OCI-LY7 (cell line): ENCODE data around the gene IMPACT. TPM values are rescaled to one million over a fixed set of nuclear protein-coding genes. Genes with fewer than 3 reads are reported as not detected.

Experiments used
- BruUV-seq: library from RNA; stranded (reverse); fragments of 400-500 nt; replicated peaks from 2 replicates; lab custom pipeline; 2021; lab: Mats Ljungman, UMichigan
- CTCF ChIA-PET: fragments of 300-600 bp; sonication (Branson Sonifier 250); formaldehyde crosslinking; loops from one replicate; lab custom pipeline; 2022; ENCODE audit warnings: antibody characterized with exemption; ENCODE audit not compliant: unreplicated experiment; lab: Charles Lee
- POLR2A ChIA-PET: fragments of 300-600 bp; sonication (Branson Sonifier 250); formaldehyde crosslinking; loops from one replicate; lab custom pipeline; 2022; ENCODE audit warnings: antibody characterized with exemption; lab: Charles Lee
- DNase-seq: peaks from one replicate; pipeline ENCODE4 v3.0.0-alpha.2; 2015; ENCODE audit warnings: low spot score
- H2AFZ ChIP-seq: fragments of 200-600 bp; sonication (generic), shearing (Covaris generic); 2 replicates; pipeline ENCODE4 v1.6.1; 2014; ENCODE audit warnings: mild to moderate bottlenecking, antibody characterized with exemption, low read length, moderate library complexity
- H3K27ac ChIP-seq: fragments of 200-600 bp; sonication (generic); 2 replicates; pipeline ENCODE4 v1.5.1; 2014; ENCODE audit warnings: mixed run types, low read depth, mild to moderate bottlenecking, moderate library complexity, low read length, inconsistent platforms; ENCODE audit not compliant: poor library complexity, severe bottlenecking
- H3K36me3 ChIP-seq: fragments of 200-600 bp; sonication (generic); 2 replicates; pipeline ENCODE4 v1.6.1; 2014; ENCODE audit warnings: mild to moderate bottlenecking, antibody characterized with exemption, low read length, moderate library complexity, mixed read lengths; ENCODE audit not compliant: insufficient read depth
- H3K4me1 ChIP-seq: fragments of 200-600 bp; sonication (generic); 2 replicates; pipeline ENCODE4 v1.5.1; 2014; ENCODE audit warnings: mild to moderate bottlenecking, low read length; ENCODE audit not compliant: insufficient read depth, poor library complexity, severe bottlenecking
- H3K4me2 ChIP-seq: fragments of 200-600 bp; sonication (generic); 2 replicates; pipeline ENCODE4 v1.6.1; 2014; ENCODE audit warnings: mild to moderate bottlenecking, low read length
- H3K4me3 ChIP-seq: fragments of 200-600 bp; sonication (generic); 2 replicates; pipeline ENCODE4 v1.5.1; 2014; ENCODE audit warnings: mild to moderate bottlenecking, low read depth, low read length; ENCODE audit not compliant: poor library complexity, severe bottlenecking
- H3K79me2 ChIP-seq: fragments of 200-600 bp; sonication (generic); 2 replicates; pipeline ENCODE4 v1.6.1; 2016; ENCODE audit warnings: low read depth, mild to moderate bottlenecking, low read length, moderate library complexity, mixed read lengths; ENCODE audit not compliant: insufficient read depth
- H3K9me2 ChIP-seq: fragments of 200-600 bp; sonication (generic); 2 replicates; pipeline ENCODE4 v1.6.1; 2016; ENCODE audit warnings: mild to moderate bottlenecking, low read length, mixed read lengths; ENCODE audit not compliant: insufficient read depth
- H3K9me3 ChIP-seq: fragments of 200-600 bp; sonication (generic); 2 replicates; pipeline ENCODE4 v1.6.1; 2014; ENCODE audit warnings: mild to moderate bottlenecking, mixed run types, low read length, mixed read lengths
- H4K20me1 ChIP-seq: fragments of 200-600 bp; sonication (generic); 2 replicates; pipeline ENCODE4 v1.6.1; 2014; ENCODE audit warnings: mild to moderate bottlenecking, antibody characterized with exemption, low read length, moderate library complexity, mixed read lengths; ENCODE audit not compliant: insufficient read depth
- EZH2phosphoT487 ChIP-seq: fragments of 200-600 bp; sonication (generic); IDR thresholded peaks from 2 replicates; pipeline ENCODE4 v1.6.1; 2018; ENCODE audit warnings: low read depth, borderline replicate concordance, mild to moderate bottlenecking, mixed run types, antibody characterized with exemption, low read length, moderate library complexity, mixed read lengths
- intact Hi-C: fragments of 100-400 bp; cut with micrococcal nuclease; formaldehyde crosslinking; loops from one replicate; pipeline ENCODE4 v1.10.0; 2022; ENCODE audit not compliant: unreplicated experiment
- total RNA-seq, 2 experiments: library from RNA; depleted of rRNA in 1 of 2; stranded (reverse); fragments of >200 nt in 1 of 2; shearing (Covaris generic) in 1 of 2; gene quantifications; 2 replicates each; pipeline ENCODE4 v1.2.3, GENCODE V29; 2014 to 2022
- TF ChIP-seq, protein P1 (sequence below): fragments of 200-600 bp; sonication (generic); conservative IDR thresholded peaks from 2 replicates; pipeline ENCODE4 v1.5.1; 2014; ENCODE audit warnings: mild to moderate bottlenecking, antibody characterized with exemption, low read length, moderate library complexity, mixed read lengths

The IMPACT gene
- total RNA-seq, 2 experiments from 2014 or later, result not detected

DNA sequence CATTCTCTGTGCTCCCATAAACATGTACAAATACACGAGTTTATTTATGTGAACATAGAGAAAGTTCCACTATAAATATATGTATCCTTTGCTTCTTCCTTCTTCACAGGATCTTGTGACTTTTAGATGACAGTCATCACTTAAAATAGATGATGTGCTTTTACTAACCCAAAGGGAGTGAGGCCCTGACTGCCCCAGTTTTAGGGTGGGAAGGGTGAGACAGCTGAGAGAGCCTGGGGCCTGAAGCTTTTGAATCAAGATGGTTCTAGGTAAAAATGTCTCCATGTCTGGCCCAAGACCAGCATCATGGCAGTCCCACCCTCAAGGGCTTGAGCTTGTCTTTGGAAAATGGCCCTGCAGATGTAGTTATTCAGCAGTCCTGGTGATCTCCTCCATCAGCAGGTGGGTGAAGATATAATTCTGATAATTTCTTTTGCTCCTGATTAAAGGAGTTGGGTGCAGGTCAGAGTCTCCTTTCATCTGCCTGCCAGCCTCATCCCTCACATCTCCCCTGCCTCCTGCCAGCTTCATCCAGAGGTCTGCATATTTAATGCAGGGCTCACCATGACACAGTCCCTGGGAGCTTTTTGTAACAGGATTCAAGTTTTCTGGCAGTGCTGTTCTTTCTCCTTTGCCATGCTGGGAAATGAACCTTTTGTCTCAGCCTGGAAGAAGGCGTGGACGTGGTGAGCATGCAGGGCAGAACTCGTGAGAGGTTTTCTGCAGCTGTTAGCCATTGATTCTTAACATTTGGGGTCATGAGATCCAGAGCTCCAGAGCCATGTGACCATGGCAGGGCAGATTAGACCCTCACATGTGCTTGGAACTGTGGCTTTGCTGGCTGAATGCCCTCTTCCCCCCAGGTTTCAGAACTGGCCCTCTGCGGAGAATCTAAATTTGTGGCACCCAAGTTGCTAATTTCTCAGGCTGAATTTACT, 36.6 kb downstream of the IMPACT start:
- Histone ChIP-seq H3K79me2 (no peaks in the 10 kb centered on the region), H3K27ac (no peak overlapping the region), H3K4me2 (no peak overlapping the region), H4K20me1 (no peaks in the 10 kb centered on the region), H3K9me2 (no peaks in the 10 kb centered on the region), H2AFZ (no peak overlapping the region), H3K9me3 (no peaks in the 10 kb centered on the region), H3K4me1 (no peaks in the 10 kb centered on the region), H3K4me3 (no peak overlapping the region), H3K36me3 (no peaks in the 10 kb centered on the region)
- intact Hi-C loops, result no loop called here
- TF ChIP-seq EZH2phosphoT487, result no peak
- TF ChIP-seq, protein P1, sequence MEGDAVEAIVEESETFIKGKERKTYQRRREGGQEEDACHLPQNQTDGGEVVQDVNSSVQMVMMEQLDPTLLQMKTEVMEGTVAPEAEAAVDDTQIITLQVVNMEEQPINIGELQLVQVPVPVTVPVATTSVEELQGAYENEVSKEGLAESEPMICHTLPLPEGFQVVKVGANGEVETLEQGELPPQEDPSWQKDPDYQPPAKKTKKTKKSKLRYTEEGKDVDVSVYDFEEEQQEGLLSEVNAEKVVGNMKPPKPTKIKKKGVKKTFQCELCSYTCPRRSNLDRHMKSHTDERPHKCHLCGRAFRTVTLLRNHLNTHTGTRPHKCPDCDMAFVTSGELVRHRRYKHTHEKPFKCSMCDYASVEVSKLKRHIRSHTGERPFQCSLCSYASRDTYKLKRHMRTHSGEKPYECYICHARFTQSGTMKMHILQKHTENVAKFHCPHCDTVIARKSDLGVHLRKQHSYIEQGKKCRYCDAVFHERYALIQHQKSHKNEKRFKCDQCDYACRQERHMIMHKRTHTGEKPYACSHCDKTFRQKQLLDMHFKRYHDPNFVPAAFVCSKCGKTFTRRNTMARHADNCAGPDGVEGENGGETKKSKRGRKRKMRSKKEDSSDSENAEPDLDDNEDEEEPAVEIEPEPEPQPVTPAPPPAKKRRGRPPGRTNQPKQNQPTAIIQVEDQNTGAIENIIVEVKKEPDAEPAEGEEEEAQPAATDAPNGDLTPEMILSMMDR, result no peak
- no TSS peak for BruUV-seq
- no peak for DNase-seq
- ChIA-PET CTCF (no interaction called here), POLR2A (interaction anchor here (0.6 kb wide), 1 partner anchor 72 kb away, joined by 3 read pairs; no protein-coding TSS in a partner anchor)

DNA sequence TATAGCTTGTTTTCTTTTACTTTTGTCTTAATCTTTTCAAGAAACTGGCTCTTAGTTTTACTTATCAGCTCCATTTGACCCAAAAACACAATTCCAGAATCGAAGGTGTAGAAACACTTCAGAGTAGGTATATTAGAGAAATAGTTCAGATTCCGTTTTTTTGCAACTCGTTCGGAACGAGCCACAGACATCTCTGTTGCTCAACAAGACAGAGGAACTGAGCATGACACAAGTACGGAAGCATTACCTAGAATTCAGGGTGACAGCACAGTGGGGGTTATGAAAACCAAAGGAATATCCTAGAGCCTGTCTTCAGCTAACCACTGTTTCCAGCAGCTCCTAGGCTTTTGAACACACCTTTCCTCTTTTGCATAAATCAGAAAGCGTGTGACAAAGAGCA, 39.0 kb downstream of the IMPACT start:
- TF ChIP-seq, protein P1, result no peak
- TF ChIP-seq EZH2phosphoT487, result no peak
- Histone ChIP-seq H2AFZ (no peak overlapping the region), H3K79me2 (no peaks in the 10 kb centered on the region), H4K20me1 (no peaks in the 10 kb centered on the region), H3K4me3 (no peak overlapping the region), H3K9me2 (no peaks in the 10 kb centered on the region), H3K27ac (no peak overlapping the region), H3K36me3 (no peaks in the 10 kb centered on the region), H3K4me2 (no peak overlapping the region), H3K4me1 (no peaks in the 10 kb centered on the region), H3K9me3 (no peaks in the 10 kb centered on the region)
- intact Hi-C loops, result no loop called here
- CTCF ChIA-PET, result no interaction called here
- no TSS peak for BruUV-seq
- POLR2A ChIA-PET, result no interaction called here
- no peak for DNase-seq

DNA sequence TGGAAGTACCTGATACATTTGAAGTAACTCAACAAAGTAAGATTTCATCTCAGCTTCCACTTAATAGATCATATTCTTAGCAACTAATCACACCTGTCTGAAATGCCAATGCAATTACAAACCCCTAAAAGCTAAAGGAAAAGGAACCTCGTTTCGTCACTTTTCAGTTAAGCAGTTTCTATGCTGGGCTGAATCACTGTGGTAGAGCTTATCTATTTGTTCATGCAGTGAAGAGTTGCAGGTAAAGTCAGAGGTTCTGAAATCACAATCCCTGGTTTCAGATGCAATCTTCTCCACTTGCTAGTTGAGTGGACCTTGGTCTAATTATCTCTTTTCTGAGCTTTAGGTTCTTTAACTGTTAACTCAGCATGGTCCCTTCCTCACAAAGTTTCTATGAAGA, 40.3 kb downstream of the IMPACT start:
- ChIA-PET POLR2A (no interaction called here), CTCF (interaction anchor here (0.6 kb wide), 1 partner anchor 22 kb away, joined by 3 read pairs; no protein-coding TSS in a partner anchor)
- Histone ChIP-seq H3K9me3 (no peaks in the 10 kb centered on the region), H2AFZ (no peak overlapping the region), H4K20me1 (no peaks in the 10 kb centered on the region), H3K9me2 (no peaks in the 10 kb centered on the region), H3K79me2 (no peaks in the 10 kb centered on the region), H3K4me2 (no peak overlapping the region), H3K36me3 (no peaks in the 10 kb centered on the region), H3K4me1 (no peaks in the 10 kb centered on the region), H3K4me3 (no peak overlapping the region), H3K27ac (no peak overlapping the region)
- BruUV-seq, result no TSS peak
- intact Hi-C loops, result no loop called here
- TF ChIP-seq EZH2phosphoT487, result no peak
- TF ChIP-seq, protein P1, result no peak
- no peak for DNase-seq
